Stimulated activated CD8-positive, alpha-beta memory T cell treated with anti-CD3 and anti-CD28 coated beads, Interleukin-2, amount 100 ng/mL, for 1 hour (primary cell): ENCODE results near the gene TNFRSF25.

ENCODE experiments used
- DNase-seq, 2 donors: peaks; one replicate each; pipeline ENCODE4 v3.0.0-alpha.2; 2020; ENCODE audit warnings: low read depth in 2 of 2

The TNFRSF25 gene, protein sequence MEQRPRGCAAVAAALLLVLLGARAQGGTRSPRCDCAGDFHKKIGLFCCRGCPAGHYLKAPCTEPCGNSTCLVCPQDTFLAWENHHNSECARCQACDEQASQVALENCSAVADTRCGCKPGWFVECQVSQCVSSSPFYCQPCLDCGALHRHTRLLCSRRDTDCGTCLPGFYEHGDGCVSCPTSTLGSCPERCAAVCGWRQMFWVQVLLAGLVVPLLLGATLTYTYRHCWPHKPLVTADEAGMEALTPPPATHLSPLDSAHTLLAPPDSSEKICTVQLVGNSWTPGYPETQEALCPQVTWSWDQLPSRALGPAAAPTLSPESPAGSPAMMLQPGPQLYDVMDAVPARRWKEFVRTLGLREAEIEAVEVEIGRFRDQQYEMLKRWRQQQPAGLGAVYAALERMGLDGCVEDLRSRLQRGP

DNA sequence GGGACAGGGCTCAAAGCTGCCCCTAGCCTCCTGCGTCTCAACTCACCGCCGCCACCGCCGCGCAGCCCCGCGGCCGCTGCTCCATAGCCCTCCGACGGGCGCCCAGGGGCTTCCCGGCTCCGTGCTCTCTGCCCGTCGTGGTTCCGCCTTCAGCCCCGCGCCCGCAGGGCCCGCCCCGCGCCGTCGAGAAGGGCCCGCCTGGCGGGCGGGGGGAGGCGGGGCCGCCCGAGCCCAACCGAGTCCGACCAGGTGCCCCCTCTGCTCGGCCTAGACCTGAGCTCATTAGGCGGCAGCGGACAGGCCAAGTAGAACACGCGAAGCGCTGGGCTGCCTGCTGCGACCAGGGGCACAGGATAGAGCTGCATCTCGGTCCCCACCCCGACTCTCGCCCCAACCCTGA, at the start of gene TNFRSF25:
Gene TNFRSF25 (minus strand): TSS at position 151 of the 400 bp plus-strand sequence. CDS start 66 bp downstream, at position 85.
- DNase-seq = no peak

DNA sequence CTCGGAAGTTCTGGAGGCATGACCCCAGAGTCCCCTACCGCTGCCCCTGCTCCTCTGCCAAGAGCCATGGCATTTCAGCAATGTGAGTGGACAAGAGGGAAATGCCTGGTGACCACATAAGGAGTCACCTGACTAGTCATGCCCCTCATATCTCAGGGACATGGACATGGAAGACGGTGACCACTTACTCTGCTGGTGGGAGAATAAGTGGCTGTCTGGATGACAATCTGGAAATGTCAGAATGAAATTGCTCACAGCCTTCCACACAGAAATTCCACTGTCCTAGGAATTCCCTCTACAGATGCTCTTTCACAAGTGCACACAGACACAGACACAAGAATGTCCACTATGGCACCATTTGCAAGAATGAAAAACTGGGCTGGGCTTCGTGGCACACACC, 49.8 kb upstream of the TNFRSF25 start:
- DNase-seq = no peak

DNA sequence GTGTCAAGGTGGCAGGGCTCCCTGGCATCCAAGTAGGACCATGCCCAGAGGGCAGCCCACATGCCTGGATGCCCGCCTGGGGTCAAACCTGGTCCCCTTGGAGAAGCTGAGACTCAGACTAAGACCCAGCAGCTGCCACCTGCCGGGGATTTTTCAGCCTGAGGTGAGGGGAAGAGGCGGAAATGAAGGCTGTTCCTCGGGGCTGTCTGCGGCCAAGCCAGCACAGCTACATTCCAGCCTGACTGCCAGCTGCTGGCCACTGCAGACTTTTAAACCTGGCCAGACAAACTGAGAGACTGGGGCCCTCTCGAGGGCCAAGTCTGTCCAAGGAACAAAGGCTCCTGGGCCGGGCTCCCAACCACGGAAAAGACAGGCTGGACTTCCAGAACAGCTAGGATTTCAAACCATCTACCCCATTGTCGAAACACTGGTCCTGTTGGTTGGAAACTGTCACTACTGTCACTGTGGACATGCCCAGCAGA, 47.4 kb upstream of the TNFRSF25 start:
- no peak for DNase-seq

DNA sequence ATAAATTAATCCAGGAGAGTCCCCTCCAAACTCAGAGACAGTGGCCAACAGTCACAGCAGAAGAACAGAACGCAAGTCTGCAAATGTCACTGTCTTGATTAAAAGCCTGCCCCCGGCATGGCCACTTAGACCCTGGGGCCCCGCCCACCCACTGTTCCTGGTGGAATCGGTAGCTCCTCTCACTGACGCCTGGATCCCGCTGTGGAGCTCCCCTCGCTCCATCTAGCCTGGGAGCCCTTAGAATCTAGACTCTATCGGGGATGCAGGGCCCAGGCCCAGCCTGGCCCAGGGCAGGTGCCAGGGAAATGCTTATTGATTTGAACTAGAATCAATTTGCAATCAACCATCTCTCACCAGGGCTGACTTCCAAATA, 46.9 kb upstream of the TNFRSF25 start:
- DNase-seq = no peak

DNA sequence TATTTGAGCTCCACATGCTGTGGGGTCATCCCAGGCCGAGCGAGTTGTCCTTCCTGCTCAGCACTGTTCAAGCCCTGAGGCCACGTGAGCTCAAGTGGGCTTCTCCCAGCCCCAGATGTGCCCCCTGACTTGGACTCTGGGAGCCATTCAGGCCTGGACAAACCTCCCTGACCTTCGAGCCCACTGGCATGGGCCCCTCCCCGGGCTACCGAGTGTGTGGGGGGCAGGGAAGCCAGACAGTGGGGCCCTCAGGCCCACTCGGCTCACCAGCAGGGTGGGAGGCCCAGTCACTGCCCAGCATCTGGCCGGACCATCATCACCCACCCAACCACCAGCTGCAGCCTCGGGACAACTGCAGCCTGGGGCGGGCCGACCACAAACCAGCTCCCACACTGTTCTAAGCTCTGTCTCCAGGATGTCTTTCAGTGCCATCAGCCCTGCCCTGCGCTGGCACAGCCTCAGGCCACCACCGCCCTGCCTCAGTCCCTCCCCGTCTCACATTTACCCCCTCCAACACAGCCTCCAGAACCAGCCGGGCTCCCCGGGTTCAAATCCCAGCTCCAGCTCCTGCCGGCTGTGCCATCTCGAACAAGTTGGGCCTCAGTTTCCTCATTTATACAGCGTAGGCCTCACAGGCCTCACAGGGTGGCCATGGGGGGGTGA, 46.4 kb upstream of the TNFRSF25 start:
- DNase-seq = no peak

DNA sequence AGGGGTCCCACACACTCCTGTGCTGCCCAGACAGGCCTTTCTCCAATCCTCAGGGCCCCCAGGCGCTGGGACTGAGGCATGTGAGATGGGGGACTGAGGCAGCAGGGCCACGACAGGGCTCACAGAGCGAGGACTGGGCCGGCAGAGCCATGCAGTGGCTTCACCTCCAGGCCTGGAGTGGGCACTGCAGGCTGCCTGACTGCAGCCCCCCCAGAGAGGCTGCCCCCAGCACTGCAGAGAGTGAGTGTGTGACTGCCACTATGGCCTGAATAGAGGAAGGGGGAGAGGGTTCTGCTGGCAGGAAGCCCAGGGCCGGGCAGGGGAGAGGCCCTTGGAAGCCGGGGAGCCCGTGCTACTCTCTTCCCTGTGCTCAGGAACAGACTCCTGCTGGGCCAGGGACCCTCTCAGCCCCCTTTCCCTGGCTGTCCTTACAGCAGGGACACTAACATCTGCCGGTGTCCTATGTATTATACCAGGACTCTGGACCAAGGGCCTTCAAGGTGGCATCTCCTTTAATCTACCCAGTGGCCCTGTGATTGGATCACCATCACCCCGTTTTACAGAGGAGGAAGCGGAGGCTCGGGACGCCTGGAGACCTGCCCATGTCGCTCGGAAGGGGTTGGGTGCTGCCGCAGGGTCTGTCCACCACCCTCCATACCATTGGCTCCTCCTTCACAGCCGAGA, 45.7 kb upstream of the TNFRSF25 start:
- DNase-seq = no peak

DNA sequence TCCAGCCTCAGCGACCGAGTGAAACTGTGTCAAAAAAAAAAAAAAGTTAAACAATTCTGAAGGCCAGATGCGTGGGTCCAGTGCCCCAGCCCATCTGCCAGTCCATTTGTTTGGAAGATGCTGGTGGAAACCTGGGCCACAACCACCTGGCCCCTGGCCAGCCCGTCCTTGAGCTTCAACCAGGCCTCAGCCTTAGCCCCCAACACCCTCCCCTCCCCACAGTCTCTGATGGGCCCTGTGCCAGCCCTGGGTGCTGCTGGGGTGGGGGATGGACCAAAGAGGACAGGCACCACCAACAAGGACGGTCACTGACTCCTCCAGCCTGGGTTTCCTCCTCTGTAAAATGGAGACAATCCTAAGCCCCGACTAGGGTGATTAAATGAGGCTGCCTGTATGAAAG, 45.1 kb upstream of the TNFRSF25 start:
- no peak for DNase-seq

DNA sequence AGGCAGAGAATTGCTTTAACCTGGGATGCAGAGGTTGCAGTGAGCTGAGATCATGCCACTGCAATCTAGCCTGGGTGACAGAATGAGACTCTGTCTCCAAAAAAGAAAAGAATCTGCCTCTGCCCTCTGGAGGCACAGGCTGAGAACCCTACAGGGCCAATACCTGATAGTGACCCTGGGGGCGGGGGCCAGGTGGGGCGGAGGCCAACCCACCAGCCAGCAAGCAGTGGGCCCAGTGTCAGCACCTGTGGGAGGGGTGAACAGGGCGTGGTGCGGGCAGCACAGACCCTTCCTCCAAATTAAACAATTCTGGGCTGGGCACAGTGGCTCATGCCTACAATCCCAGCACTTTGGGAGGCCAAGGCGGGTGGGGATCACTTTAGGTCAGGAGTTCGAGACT, 44.5 kb upstream of the TNFRSF25 start:
- DNase-seq = no peak

DNA sequence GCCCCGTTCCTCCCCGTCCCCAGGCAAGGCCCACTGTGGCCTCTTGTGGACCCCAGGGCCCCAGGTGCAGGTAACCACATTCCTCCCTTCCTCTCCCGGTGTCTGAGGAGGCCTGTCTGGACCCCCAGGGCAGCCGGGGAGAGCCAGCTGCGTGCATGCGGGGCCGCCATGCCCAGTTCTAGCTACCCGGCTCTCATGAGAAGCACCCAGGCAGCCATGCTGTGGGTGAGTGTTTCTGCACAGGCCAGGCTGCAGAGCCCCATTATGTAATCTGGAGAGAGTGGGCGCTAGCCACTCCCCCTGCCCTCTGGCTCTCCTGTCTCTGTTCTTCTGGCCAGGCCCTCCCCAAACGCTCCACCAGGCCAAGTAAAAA, 43.9 kb upstream of the TNFRSF25 start:
- no peak for DNase-seq

DNA sequence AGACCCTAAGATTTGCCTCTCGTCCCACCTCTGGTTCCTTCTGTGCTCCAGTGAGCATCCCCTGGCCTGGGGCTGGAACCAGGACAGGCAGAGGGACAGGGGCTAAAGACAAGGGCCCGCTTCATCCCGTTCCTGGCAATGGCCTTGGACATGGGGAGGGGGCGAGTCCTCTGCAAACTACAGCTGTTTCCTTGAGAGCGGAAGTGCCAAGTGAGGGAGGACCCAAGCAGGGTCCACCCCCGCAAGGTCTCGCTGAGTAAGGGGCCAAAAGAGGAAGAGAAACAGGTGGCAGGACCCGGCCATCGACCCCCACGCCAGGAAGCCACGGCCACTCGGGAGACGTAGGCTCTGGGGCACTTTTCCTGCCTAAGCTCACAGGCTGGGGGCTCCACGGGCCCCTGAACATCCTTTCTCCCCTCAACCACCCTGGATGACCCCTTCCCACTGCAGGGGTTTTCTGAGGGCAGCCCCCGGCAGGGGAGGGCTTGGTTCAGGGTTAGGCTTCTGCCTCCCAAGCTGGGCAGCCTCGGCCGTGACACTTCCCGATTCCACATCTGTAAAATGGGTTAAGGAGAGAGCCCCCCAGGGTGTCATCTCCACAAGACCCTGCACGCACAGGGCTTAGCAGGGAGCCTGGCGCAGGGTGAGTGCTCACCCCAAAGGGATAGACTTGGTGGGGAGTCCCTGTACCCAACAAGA, 43.4 kb upstream of the TNFRSF25 start:
- no peak for DNase-seq

DNA sequence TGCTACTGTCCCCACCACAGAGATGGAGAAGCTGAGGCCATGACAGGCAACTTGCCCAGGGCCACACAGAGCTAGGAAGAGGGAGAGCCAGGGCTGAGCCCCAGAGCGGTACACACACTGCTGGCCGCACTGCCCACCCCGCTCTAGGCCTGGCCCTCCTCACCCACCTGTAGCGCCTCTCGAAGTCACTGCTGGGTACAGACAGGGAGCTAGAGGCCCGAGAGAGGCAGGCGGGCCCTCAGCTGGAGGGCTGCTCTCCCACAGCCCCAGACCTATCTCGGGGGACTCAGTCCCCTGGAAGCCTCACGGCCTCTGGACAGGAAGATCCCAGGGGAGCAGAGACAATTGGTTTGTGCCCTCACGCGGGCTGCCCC, 42.8 kb upstream of the TNFRSF25 start:
- DNase-seq = no peak

DNA sequence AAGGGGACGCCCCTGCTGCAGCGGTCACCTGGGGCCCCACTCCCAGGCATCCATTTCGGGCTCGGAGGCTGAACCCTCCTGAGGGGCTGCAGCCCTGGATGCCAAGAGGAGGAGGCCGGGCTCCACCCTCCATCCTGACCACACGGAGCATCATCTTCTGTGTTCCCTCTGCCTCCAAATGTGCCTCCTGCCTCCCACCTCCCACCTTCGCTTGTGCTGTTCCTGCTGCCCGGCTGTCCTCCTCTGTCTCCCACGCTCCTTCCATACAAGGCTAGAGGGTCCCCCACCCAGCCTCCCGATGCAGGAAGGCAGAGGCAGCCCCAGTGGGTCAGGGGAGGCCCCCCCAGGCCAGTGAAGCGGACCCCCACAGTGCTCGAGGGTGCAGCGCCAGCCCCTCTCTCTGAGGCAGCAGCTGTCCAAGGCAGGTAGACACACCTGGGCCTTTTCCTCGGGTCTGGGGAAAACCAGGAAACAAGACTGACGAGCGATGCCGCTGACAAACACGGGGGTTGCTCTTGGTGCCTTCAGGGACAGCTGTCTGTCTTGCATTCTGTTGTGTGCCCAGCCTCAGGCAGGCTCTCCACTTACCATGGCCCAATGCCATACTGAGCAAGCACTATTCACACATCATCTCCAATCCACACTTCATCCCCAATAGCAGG, 42.3 kb upstream of the TNFRSF25 start:
- no peak for DNase-seq

DNA sequence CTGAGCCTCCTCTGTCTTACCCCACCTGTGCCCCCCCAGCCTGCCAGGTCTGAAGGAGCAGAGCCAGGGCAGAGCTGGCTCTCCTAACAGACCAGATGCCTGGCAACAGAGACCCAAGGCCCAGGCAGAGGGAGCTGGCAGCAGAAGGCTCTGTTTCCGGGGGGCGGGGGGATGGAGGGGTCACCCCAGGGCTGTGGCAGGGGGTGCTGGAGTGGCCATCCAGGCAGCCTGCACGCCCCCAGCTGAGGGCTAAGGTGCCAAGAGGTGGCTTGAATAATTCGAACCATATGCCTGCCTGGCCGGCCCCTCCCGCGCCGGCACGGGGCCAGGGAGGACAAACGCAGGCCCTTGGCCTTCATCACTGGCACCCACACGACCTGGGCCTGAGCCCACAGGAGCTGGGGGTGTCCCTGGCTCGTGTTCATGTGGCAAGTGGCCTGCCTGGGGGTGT, 41.5 kb upstream of the TNFRSF25 start:
- DNase-seq = no peak

DNA sequence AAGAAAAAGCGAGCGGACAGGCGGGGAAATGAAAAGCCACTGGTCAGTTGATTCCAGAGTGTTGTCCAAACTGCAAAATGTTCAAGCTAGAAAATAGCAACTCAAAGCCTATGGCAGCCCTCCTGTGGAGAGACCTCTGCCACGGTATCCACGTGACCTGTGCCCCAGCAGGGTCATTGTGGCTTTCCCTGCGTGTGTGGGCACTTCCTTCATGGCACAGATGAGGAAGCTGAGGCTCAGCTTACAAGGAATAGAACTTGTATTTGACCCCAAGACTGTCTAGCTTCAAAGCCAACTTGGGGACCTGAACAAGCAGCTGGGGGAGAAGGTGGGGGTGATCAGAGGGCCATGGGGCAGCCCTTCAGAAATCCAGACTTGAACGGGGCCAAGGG, 41.1 kb upstream of the TNFRSF25 start:
- no peak for DNase-seq

DNA sequence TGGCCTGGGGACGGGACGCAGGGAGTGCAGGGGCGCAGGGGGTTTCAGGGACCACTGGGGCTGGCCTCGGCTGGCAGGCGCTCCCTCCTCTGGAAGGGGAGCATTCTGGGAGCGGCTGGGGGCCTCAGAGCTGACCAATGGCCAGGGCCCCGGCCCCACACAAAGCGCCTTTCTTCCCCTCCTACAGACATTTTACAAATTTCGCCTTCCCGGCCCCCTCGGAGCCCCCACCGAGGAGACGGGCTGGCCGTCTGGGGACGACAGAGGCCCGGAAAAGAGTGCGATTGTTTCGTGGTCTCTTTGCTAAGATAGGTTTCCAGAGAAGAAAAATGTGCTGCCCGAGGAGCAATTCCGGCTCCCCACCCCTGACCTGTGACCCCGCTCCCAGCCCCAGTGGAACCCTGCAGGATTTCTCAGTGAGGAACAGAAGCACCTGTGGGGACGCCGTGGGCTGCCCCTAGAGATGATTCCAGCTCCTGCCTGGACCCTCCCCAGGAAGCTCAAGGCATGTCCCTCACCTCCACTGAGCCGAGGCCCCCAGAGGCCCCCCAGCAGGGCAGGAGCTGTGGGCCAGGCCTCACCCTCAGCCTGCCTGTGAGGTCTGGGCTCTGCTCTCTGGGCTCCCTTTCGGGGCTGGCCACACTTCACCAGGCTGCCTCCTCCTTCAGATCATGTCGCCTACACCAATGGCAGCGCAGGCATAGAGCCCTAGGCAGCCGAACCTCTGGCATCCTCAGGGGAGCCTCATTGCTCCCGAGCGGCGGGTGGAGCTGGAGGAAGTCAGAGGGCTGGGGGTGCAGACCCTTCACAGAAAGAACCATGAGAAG, 40.5 kb upstream of the TNFRSF25 start:
- no peak for DNase-seq

DNA sequence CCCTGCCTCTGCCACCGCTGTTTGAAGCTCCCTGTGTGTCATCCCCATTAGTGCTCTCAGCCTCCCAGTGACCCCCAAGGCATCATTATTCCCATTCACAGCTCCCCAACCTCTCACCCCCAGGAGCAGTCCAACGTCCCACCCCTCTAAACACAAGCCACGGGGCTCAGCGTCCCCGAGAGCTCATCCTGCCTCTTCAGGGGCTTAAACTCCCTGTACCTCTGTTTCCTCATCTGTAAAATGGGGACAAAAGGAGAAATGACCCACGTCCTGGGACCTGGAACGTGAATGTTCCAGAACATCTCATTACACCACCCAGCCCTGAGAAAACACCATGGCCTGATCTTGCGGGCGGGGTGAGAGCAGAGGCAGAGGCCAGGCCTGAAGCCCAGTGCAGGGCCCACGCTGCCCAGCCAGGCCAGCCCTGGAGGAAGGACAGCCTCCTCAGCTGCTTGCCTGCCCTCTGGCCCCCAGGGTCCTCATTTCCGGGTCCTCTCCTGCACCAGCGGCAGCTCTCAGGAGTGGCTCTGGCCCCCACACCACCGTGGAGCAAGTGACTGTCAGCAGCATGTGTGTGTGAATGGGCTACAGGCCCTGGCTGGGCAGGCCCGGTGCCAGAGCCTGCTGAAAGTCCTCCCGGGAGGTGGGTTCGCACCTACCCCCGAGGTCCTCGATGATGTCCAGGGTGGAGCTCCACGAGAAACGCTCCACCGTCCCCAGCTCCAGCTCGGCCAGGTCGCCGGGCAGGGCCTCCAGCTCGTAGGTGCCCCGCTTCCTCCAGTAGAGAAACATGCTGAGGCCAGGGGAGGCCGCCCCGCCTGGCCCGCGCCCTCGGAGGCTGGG, 39.6 kb upstream of the TNFRSF25 start:
- DNase-seq = no peak

DNA sequence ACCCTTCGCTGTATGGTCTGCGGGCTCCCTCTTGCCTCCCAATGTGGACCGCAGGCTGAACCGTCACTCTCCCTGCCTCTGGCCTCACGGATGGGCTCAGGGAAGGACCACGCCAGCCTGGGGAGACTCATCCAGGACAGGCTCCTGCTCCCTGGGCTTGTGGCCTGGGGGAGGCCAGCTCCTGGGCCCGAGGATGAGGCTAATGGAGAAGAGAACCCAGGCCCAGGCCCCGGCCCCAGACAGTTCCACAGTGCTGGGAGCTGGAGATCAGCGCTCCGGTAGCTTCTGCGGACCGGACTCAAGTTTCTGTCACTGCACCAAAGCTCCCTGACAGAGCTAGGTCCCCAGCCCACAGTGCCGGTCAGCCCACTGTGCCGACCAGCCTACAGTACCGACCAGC, 38.9 kb upstream of the TNFRSF25 start:
- DNase-seq = no peak

DNA sequence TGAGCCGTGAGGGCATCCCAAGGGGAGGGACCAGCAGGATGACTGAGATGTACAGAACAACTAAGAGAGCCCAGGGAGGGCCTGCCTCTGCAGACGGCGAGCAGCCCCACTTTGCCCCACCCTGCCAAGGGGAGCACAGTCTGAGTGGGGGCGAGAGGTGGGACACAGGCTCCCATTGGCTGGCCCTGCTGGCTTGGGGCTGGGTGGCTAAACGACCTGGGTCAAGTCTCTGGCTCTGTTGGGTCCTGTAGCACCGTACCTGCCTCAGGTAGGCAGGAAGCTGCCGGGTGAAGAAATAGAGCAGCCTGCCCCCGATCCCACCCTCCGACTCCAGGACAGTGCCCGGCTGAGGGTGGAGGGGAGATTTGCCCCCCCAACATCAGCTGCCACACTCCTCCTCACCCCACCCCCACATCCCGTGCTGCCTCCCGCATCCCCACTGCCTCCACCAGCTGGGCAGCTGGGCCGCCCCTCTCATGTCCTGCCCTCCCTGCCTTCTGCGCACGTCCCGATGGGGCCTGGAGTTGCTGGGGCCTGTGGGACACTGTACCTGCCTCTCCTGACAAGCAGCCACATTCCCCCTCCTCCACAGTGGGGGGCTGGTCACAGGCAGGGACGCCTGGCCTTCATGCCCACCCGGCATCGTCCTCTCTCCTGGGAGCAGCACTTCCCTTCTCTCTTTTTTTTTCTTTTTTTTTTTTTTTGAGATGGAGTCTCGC, 38.1 kb upstream of the TNFRSF25 start:
- DNase-seq = no peak
